Uterus (tissue), 2 donors: ENCODE measurements around the gene OR10D3.

ENCODE experiments used
- CTCF ChIP-seq, 4 experiments: fragments of 200-600 bp in 2 of 4; fragments of 450-650 bp in 2 of 4; sonication (generic) in 2 of 4; IDR thresholded peaks; one replicate each; pipeline ENCODE4 v1.5.1; 2016 to 2019; ENCODE audit warnings: antibody characterized with exemption in 4 of 4, mild to moderate bottlenecking in 2 of 4, moderate library complexity in 1 of 4
- POLR2A ChIP-seq, 2 donors: fragments of 450-650 bp; IDR thresholded peaks; one replicate each; pipeline ENCODE4 v1.6.1; 2016; ENCODE audit warnings: antibody characterized with exemption in 2 of 2, mild to moderate bottlenecking in 1 of 2, moderate library complexity in 1 of 2

- TF ChIP-seq CTCF (IDR thresholded peaks at IDR 0.05) (no peak), POLR2A (IDR thresholded peaks at IDR 0.05) (no peak)
Observed at GRCh38 chr11:124204008-124204407, 20.9 kb downstream of the OR10D3 start.
